ENCODE data around the gene MAVS.

DNA sequence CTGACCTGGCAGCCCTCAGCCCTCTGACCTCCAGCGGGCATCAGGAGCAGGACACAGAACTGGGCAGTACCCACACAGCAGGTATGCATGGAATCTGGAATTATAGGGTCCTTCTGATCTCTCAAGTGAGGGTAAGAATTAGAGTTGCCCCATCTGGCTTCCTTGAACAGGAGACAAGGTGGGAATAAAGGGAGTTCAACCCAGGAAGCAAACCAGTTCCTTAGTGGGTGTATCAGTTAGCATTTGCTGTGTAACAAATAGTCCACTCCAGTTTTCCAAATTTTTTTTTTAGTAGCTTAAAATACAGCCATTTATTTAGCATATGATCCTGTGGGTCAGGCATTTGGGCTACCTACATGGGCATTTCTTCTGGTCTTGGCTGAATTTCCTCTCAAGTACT is 15.7 kb downstream of the MAVS start:
- TF ChIP-seq FOXM1 (IDR thresholded peaks at IDR 0.05; ENCODE audit: borderline replicate concordance), result no peak
- TF ChIP-seq FOXK2 (IDR thresholded peaks at IDR 0.05), result no peak
- no peak for TF ChIP-seq LEF1 (IDR thresholded peaks at IDR 0.05; ENCODE audit: borderline replicate concordance)
- no peak for TF ChIP-seq FOXA1 (IDR thresholded peaks at IDR 0.05)
- TF ChIP-seq CTBP1 (IDR thresholded peaks at IDR 0.05; ENCODE audit: borderline replicate concordance), result no peak
- no peak for TF ChIP-seq SP1 (IDR thresholded peaks at IDR 0.05)
- no peak for TF ChIP-seq ARNT (IDR thresholded peaks at IDR 0.05)
